NCI-H2227 (cell line): ENCODE results near the gene VWA8.
"Not testable (repeated sequence)": the region's sequence is repeated elsewhere in the genome, so short reads cannot be mapped to it uniquely, and the experiment has no call there.

Experiments
- DNase-seq: peaks from one replicate; lab custom pipeline; 2025; ENCODE audit not compliant: unreplicated experiment; lab: John Stamatoyannopoulos, UW

The VWA8 gene

DNA sequence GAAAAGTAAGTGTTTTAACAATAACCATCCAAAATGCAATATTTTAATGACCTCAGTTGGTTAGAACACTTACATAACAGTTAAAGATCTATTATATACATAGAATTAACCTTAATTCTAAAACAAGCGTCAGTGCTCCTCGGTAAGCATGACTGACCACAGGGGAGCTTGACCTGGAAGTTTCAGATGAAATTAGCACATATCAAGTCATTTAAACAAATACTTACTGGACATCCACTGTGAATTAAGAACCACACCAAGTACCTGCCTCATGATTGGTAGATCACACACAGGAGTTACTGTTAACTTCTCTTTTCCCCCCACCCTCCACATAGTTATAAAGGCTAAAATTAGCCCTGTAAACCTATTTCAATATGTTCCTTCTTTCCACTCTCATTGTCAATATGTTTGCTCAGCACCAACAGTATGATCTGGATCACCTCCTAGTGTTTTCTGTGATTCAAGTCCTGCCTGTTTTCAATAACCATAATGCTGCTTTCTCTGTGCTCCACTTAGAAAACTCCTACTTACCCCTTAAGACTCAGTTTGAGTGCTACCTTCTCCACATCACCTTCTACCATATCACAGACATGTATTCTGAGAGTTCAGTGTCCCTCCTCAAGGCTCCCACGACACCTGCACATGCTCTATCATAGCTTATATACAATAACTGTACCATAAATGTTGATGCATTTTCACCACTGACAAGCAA is 209.0 kb downstream of the VWA8 start:
- no peak for DNase-seq

GRCh38 chr13:41751277-41751676 is 209.6 kb downstream of the VWA8 start:
- DNase-seq: no peak

GRCh38 chr13:41746259-41746658 is 214.7 kb downstream of the VWA8 start:
- no peak for DNase-seq

DNA sequence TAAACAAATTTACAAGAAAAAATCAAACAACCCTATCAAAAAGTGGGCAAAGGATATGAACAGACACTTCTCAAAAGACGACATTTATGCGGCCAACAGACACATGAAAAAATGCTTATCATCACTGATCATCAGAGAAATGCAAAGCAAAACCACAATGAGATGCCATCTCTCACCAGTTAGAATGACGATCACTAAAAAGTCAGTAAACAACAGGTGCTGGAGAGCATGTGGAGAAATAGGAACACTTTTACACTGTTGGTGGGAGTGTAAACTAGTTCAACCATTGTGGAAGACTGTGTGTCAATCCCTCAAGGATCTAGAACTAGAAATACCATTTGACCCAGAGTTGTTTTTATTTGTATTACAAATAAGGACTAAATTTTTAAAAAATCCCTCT is 215.4 kb downstream of the VWA8 start:
- not testable (repeated sequence) for DNase-seq

- no peak for DNase-seq
Measured at GRCh38 chr13:41742917-41743552, 217.9 kb downstream of the VWA8 start.

- no peak for DNase-seq
Measured at GRCh38 chr13:41740479-41740878, 220.4 kb downstream of the VWA8 start.

DNA sequence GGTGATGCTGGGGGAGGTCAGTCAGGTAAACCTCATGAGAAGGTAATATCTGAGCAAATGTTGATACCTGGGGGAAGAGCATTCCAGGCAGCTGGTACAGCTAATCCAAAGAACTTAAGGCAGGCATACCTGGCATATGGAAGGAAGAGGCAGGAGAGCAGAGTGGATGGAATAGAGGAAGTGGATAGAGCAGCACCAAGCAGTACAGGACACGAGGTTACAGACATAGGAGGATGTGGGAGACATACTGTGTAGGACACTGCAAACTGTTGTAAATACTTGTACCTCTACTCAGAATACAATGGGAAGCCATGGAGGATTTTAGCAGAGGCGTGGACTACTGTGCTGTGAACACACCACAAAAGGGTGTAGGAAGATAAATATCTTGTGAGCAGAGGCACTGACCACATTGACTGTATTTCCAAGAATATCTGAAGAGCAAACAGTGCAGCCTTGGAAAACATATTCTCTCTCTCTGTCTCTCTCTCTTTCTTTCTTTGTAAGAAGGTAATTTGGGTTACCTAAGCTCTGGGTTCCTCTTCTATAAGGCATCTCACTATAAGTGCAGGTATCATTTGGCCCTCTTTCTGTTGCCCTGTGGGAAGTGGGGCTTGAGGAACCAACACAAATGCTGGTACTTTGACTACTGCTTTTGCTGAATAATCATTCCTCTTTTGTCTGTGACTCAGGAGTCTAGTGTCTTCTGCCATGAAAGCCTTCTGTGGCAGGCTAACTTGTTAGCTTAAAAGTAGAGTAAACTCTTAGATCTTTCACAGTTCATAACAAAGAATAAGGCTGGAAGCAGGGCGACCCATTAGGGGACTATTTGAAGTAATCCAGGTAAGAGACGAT is 238.0 kb downstream of the VWA8 start:
- no peak for DNase-seq

GRCh38 chr13:41720839-41721561 is 239.9 kb downstream of the VWA8 start:
- no peak for DNase-seq

- no peak for DNase-seq
Measured at GRCh38 chr13:41716236-41716635, 244.7 kb downstream of the VWA8 start.

GRCh38 chr13:41713405-41713804 is 247.5 kb downstream of the VWA8 start:
- no peak for DNase-seq

DNA sequence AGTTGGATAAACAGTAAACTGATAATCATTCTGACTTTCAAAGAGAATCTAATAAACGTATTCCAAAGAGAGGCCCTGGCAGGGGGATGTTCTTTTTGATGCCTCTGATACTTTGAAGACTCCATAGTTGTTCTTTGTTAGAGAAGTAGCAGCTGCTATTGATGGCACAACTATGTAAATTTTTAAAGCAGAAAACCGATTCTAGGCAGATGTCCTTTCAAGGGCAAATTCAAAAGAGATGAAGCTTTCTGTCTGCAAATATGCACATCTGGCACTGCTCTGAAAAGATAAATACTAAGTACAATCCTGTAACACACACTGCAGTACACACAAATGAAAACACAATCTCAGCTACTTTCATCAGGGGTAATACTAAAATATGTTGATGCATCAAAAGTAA is 250.1 kb downstream of the VWA8 start:
- DNase-seq: no peak

- DNase-seq: no peak
Measured at GRCh38 chr13:41709511-41709910, 251.4 kb downstream of the VWA8 start.

DNA sequence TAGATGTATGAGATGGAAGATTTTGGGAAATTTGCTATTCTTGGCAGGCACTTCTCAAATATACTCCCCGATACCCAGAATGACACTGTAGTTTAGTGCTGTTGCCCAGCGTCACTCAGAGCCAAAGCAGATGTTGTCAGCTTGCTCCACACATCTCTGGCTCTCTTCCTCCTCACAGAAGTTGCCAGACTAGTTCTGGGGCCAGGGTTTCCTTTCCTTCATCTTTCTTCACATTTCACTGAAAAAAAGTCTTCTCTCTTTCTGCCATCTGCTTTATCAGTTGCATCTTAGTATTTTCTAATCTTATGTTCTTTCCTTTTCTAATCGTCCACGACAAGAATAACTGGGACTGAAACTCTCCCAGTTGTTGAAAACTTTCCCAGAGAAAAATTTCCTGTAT is 252.2 kb downstream of the VWA8 start:
- DNase-seq: no peak

DNA sequence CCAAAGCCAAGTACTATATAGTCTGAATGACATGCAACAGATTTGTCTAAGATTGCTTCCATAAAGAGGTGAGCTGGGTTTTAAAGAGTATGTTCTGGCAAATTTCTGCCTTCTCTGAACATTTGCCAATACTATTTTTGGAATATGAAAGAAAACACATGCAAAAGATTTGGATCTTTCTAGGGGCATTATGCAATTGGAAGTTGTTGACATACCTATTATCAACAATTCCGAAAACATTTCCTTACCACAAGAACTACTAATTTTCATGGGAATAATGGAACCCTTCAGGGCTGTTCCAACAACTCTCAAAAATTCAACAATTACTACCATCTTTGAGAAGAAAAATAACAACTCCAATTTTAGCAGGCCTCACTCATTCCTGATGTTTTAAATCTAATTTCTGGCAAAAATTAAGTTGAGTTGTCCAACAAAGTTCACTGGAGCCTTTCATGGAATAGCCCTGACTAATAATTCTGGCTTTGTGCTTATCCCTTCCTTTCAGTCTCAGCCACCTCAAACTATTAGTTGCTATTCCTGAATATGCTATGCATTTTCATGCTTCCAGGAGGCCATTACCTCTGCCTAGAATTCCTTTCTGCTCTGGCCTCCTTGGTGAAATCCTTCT is 253.6 kb downstream of the VWA8 start:
- no peak for DNase-seq

- no peak for DNase-seq
Measured at GRCh38 chr13:41706152-41706551, 254.8 kb downstream of the VWA8 start.

DNA sequence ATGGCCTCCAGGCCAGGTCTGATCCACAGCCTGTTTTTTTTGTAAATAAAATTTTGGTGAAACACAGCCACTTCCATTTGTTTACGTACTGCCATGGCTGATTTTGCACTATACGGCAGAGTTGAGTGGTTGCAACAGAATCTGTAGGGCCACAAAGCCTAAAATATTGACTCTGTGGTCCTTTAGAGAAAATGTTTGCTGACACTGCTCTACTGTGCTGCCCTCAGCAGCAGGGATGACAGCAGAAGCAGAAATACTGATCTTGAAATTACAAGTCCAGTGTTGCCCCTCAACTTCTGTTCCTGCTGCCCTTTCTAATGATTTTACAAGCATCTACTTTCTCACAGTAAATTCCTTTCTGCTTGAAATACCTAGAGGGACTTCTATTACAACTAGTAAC is 258.4 kb downstream of the VWA8 start:
- DNase-seq: no peak

- DNase-seq: no peak
Measured at GRCh38 chr13:41701676-41702075, 259.2 kb downstream of the VWA8 start.

GRCh38 chr13:41700790-41701310 is 260.1 kb downstream of the VWA8 start:
- no peak for DNase-seq

GRCh38 chr13:41699759-41700158 is 261.1 kb downstream of the VWA8 start:
- no peak for DNase-seq

- no peak for DNase-seq
Measured at GRCh38 chr13:41697578-41697977, 263.3 kb downstream of the VWA8 start.
